ENCODE results near the gene HTATIP2.

DNA sequence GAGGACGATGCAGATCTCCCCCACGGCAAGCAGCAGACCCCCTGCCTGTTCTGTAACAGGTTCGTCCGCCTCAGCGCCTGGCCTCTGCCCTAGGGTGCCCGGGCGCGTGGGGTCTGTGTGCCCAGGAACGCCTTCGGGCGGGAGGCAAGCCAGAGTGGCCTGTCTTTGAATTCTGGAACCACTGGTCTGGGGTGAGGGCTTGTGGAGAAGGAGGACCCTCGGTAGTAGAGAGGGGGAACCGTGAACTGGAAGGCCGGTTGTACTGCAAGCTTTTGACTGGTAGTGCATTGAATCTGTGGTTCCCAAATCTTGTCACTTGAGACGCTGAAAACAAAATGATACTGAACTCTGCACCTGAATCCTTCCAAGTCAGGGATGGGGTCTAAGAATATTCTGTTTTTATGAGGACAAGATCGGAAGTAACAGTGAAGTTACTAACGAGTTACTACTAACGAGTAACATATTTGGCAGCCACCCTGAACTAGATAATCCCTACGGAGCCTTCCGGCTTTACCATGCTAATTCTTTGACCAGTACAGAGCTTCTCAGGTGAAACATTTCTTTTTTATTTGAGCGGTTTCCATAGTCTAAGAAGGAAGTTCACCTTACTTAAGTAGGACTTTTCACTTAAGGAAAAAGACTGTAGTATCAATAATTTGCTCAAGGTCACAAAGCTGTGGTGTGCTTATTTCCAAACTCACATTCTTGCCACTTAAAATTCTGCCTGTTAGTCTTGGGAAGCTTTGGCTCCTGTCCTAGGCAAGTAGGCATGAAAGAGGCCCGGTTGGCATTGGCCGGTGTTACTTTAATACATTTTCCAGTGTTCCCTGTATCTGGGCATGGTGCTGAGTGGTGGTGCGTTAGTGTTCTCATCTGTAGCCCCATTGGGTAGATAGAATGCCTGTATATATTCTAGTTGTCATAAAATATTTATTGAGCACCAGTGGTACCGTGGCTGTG, 24.9 kb downstream of the HTATIP2 start:
- TF ChIP-seq, protein P1, sequence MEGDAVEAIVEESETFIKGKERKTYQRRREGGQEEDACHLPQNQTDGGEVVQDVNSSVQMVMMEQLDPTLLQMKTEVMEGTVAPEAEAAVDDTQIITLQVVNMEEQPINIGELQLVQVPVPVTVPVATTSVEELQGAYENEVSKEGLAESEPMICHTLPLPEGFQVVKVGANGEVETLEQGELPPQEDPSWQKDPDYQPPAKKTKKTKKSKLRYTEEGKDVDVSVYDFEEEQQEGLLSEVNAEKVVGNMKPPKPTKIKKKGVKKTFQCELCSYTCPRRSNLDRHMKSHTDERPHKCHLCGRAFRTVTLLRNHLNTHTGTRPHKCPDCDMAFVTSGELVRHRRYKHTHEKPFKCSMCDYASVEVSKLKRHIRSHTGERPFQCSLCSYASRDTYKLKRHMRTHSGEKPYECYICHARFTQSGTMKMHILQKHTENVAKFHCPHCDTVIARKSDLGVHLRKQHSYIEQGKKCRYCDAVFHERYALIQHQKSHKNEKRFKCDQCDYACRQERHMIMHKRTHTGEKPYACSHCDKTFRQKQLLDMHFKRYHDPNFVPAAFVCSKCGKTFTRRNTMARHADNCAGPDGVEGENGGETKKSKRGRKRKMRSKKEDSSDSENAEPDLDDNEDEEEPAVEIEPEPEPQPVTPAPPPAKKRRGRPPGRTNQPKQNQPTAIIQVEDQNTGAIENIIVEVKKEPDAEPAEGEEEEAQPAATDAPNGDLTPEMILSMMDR (IDR thresholded peaks at IDR 0.05): no peak
- no peak for TF ChIP-seq ZFX (IDR thresholded peaks at IDR 0.05; ENCODE audit: borderline replicate concordance)

Data from 22Rv1 (cell line).